B cell (primary cell): ENCODE data around the gene CCDC50. TPM values are rescaled to one million over a fixed set of nuclear protein-coding genes. Genes with fewer than 3 reads are reported as not detected.

Experiments
- ATAC-seq: fragments of 200-7000 bp; cut with Tn5 transposase; one replicate; pipeline ENCODE4 v1.10.0; 2021; ENCODE audit warnings: low read depth, mild to moderate bottlenecking, moderate number of reproducible peaks, moderate library complexity
- CTCF ChIA-PET: fragments of 350-600 bp; sonication (Branson Sonifier 250); formaldehyde crosslinking; loops from one replicate; lab custom pipeline; 2021; ENCODE audit warnings: antibody characterized with exemption, inconsistent platforms; lab: Charles Lee
- POLR2A ChIA-PET: fragments of 350-600 bp; sonication (Branson Sonifier 250); formaldehyde crosslinking; loops from one replicate; lab custom pipeline; 2021; ENCODE audit warnings: antibody characterized with exemption; lab: Charles Lee
- DNase-seq: peaks from one replicate; pipeline ENCODE4 v3.0.0; 2013
- H2AFZ ChIP-seq: 2 replicates; pipeline ENCODE4 v1.6.1; 2012; ENCODE audit warnings: mild to moderate bottlenecking, low read depth, low read length; ENCODE audit not compliant: insufficient read depth, poor library complexity, severe bottlenecking
- H3K27ac ChIP-seq, 2 donors: 1 replicate in 1 of 2; 2 replicates in 1 of 2; pipeline ENCODE4 v1.5.1; 2012 to 2013; ENCODE audit warnings: low read length in 2 of 2, mild to moderate bottlenecking in 2 of 2, moderate library complexity in 1 of 2
- H3K27me3 ChIP-seq, 4 experiments: fragments of 200-600 bp in 1 of 4; sonication (generic) in 1 of 4; replicated peaks in 1 of 4; 1 replicate in 2 of 4; 2 replicates in 2 of 4; pipeline versions ENCODE4 v1.6.1 to v1.7.0; 2013 to 2016; ENCODE audit warnings: low read length in 3 of 4, mild to moderate bottlenecking in 2 of 4, mixed read lengths in 1 of 4, moderate library complexity in 1 of 4; ENCODE audit not compliant: insufficient read depth in 4 of 4, control insufficient read depth in 3 of 4; ENCODE audit errors: control extremely low read depth in 1 of 4
- H3K36me3 ChIP-seq, 2 experiments: replicated peaks in 1 of 2; 1 replicate in 1 of 2; 2 replicates in 1 of 2; pipeline versions ENCODE4 v1.6.1 to v1.7.1; 2013; ENCODE audit warnings: low read length in 1 of 2; ENCODE audit not compliant: insufficient read depth in 2 of 2, control insufficient read depth in 1 of 2; ENCODE audit errors: control extremely low read depth in 1 of 2, extremely low read depth in 1 of 2
- H3K4me1 ChIP-seq, 2 donors: fragments of 200-600 bp in 1 of 2; sonication (generic) in 1 of 2; 1 replicate in 1 of 2; 2 replicates in 1 of 2; pipeline versions ENCODE4 v1.5.1 to v1.6.1; 2013 to 2017; ENCODE audit warnings: low read length in 2 of 2; ENCODE audit not compliant: control insufficient read depth in 2 of 2, insufficient read depth in 2 of 2
- H3K4me2 ChIP-seq: replicated peaks from 2 replicates; pipeline ENCODE3; 2012; ENCODE audit warnings: mild to moderate bottlenecking, low read depth, low read length; ENCODE audit not compliant: poor library complexity, severe bottlenecking
- H3K4me3 ChIP-seq, 5 experiments: fragments of 200-600 bp in 1 of 5; sonication (generic) in 1 of 5; 1 replicate in 3 of 5; 2 replicates in 2 of 5; pipeline versions ENCODE4 v1.5.1 to v1.7.0; 2011 to 2016; ENCODE audit warnings: low read length in 4 of 5, mild to moderate bottlenecking in 4 of 5, low read depth in 2 of 5, control low read depth in 1 of 5, moderate library complexity in 1 of 5; ENCODE audit not compliant: insufficient read depth in 1 of 5; ENCODE audit errors: control extremely low read depth in 1 of 5, extremely low read depth in 1 of 5
- H3K79me2 ChIP-seq: fragments of 200-600 bp; sonication (generic); one replicate; pipeline ENCODE4 v1.6.0; 2016; ENCODE audit warnings: low read length; ENCODE audit not compliant: control insufficient read depth, insufficient read depth
- H3K9ac ChIP-seq: fragments of 200-600 bp; sonication (generic); 2 replicates; pipeline ENCODE4 v1.6.1; 2017; ENCODE audit warnings: mild to moderate bottlenecking, low read length, moderate library complexity
- H3K9me3 ChIP-seq, 3 donors: one replicate each; pipeline versions ENCODE4 v1.6.1 to v1.7.1; 2013; ENCODE audit warnings: low read length in 2 of 3; ENCODE audit not compliant: control insufficient read depth in 2 of 3, insufficient read depth in 1 of 3; ENCODE audit errors: control extremely low read depth in 1 of 3
- H4K20me1 ChIP-seq: 2 replicates; pipeline ENCODE4 v1.6.0; 2012; ENCODE audit warnings: mild to moderate bottlenecking, low read length; ENCODE audit not compliant: insufficient read depth, control insufficient read depth, poor library complexity, severe bottlenecking
- H3K27ac Mint-ChIP-seq: one replicate; pipeline ENCODE4 v1.8.0; 2021; ENCODE audit warnings: mixed read lengths
- H3K27me3 Mint-ChIP-seq: one replicate; pipeline ENCODE4 v1.8.0; 2021; ENCODE audit warnings: mixed read lengths
- H3K4me1 Mint-ChIP-seq: one replicate; pipeline ENCODE4 v1.8.0; 2021; ENCODE audit warnings: mixed read lengths
- H3K4me3 Mint-ChIP-seq: one replicate; pipeline ENCODE4 v1.8.0; 2021; ENCODE audit warnings: mixed read lengths
- H3K9me3 Mint-ChIP-seq: one replicate; pipeline ENCODE4 v1.8.0; 2022; ENCODE audit warnings: mixed read lengths; ENCODE audit not compliant: insufficient read depth
- CTCF ChIP-seq: fragments of 200-600 bp; IDR thresholded peaks from one replicate; pipeline ENCODE4 v1.8.0; 2022; ENCODE audit warnings: antibody characterized with exemption, mild to moderate bottlenecking
- EZH2 ChIP-seq: IDR thresholded peaks from 2 replicates; pipeline ENCODE4 v1.6.1; 2012; ENCODE audit warnings: borderline replicate concordance, low read depth, mild to moderate bottlenecking, moderate library complexity, low read length; ENCODE audit not compliant: insufficient read depth, poor library complexity, severe bottlenecking
- WGBS: methylation state at CpG from one replicate; pipeline ENCODE4 v1.1.5; 2013; ENCODE audit warnings: missing lambda C conversion rate; ENCODE audit not compliant: insufficient coverage; 5-methylcytosine and 5-hydroxymethylcytosine counted together
- intact Hi-C: fragments of 100-400 bp; cut with micrococcal nuclease; formaldehyde crosslinking; loops from one replicate; pipeline ENCODE4 v1.10.0; 2022
- polyA plus RNA-seq: library from polyadenylated mRNA; depleted of rRNA; stranded (reverse); fragments of >200 nt; gene quantifications from 2 replicates; pipeline ENCODE4 v1.2.3, GENCODE V29; 2012
- total RNA-seq, 2 donors: library from RNA; stranded (reverse); fragments of 120-200 nt in 1 of 2; gene quantifications; 1 replicate in 1 of 2; 2 replicates in 1 of 2; pipeline versions ENCODE4 v1.2.3 to v1.2.4, GENCODE V29; 2013 to 2022

Gene CCDC50
- total and polyA plus RNA-seq, 2 donors (not counting 1 experiment from before 2014, with no cell fraction given), result 48.7 to 121 TPM

- peak overlapping the region; percentile 21 for H2AFZ ChIP-seq
- DNase-seq (peak; percentile 44), ATAC-seq (peak; percentile 51)
- peaks cover 19% of the 10 kb centered on the region for H3K4me1 Mint-ChIP-seq
- peaks cover 20% of the 10 kb centered on the region for H3K79me2 ChIP-seq
- peak overlapping the region; percentile 59 for H3K4me3 Mint-ChIP-seq
- H4K20me1 ChIP-seq, result no peaks in the 10 kb centered on the region
- peaks cover 4% of the 10 kb centered on the region for H3K9me3 Mint-ChIP-seq
- intact Hi-C loops, result loop anchor here (5.0 kb wide), 1 partner anchor 40 kb away; the partner anchor contains the start of gene UTS2B
- TF ChIP-seq EZH2, result no peak
- no peak for TF ChIP-seq CTCF
- POLR2A ChIA-PET, result no interaction called here
- peaks cover 8 to 15% of the 10 kb centered on the region in 2 donors for H3K4me1 ChIP-seq
- H3K27me3 Mint-ChIP-seq, result no peaks in the 10 kb centered on the region
- CTCF ChIA-PET, result interaction anchor here (0.6 kb wide), 1 partner anchor 99 kb away, joined by 4 read pairs; no protein-coding TSS in a partner anchor
- H3K27ac ChIP-seq, result peak overlapping the region in 1 of 2 donors; percentile 78
- peak overlapping the region in 1 of 5 experiments; percentile 18 for H3K4me3 ChIP-seq
- peak overlapping the region; percentile 21 for H3K9ac ChIP-seq
- H3K27ac Mint-ChIP-seq, result peak overlapping the region; percentile 62
- peaks cover 4 to 72% of the 10 kb centered on the region in 2 experiments for H3K36me3 ChIP-seq
- H3K4me2 ChIP-seq, result peak overlapping the region; percentile 27
- no peaks in the 10 kb centered on the region for H3K27me3 ChIP-seq
- no CpG with 5 or more reads among the region's 2 CpGs for WGBS
- no peaks in the 10 kb centered on the region for H3K9me3 ChIP-seq
Measured at GRCh38 chr3:191372122-191372521, 42.9 kb downstream of the CCDC50 start.

GRCh38 chr3:191373327-191373726, 44.1 kb downstream of the CCDC50 start:
- Mint-ChIP-seq H3K4me1 (peaks cover 27% of the 10 kb centered on the region), H3K27me3 (no peaks in the 10 kb centered on the region), H3K9me3 (peaks cover 4% of the 10 kb centered on the region), H3K27ac (no peak overlapping the region), H3K4me3 (no peak overlapping the region)
- no CpG with 5 or more reads among the region's 4 CpGs for WGBS
- H3K4me1 ChIP-seq, result peaks cover 8 to 20% of the 10 kb centered on the region in 2 donors
- no peak for TF ChIP-seq EZH2
- no peak for TF ChIP-seq CTCF
- no peak overlapping the region for H3K27ac ChIP-seq
- H2AFZ ChIP-seq, result no peak overlapping the region
- no peaks in the 10 kb centered on the region for H3K9me3 ChIP-seq
- no peak overlapping the region for H3K4me3 ChIP-seq
- no peak for DNase-seq
- H4K20me1 ChIP-seq, result no peaks in the 10 kb centered on the region
- peaks cover 20% of the 10 kb centered on the region for H3K79me2 ChIP-seq
- ChIA-PET POLR2A (no interaction called here), CTCF (interaction anchor here (1.0 to 1.9 kb wide), 3 partner anchors 15 to 133 kb away, joined by 3 to 12 read pairs (median 3); no protein-coding TSS in a partner anchor)
- no peak overlapping the region for H3K4me2 ChIP-seq
- H3K9ac ChIP-seq, result no peak overlapping the region
- H3K36me3 ChIP-seq, result peaks cover 2 to 61% of the 10 kb centered on the region in 2 experiments
- intact Hi-C loops, result loop anchor here (5.0 kb wide), 1 partner anchor 41 kb away; the partner anchor contains the start of gene UTS2B
- H3K27me3 ChIP-seq, result no peaks in the 10 kb centered on the region
- ATAC-seq, result no peak
